ENCODE data around the gene LETM1. TPM values are rescaled to one million over a fixed set of nuclear protein-coding genes. Genes with fewer than 3 reads are reported as not detected.
A peak's percentile ranks its signal among the peaks of the same experiment; 100 is the strongest.

Gene LETM1
- total and polyA plus RNA-seq, 2 of the 13 experiments (the other 11 are each of a cell fraction or from before 2014, with no cell fraction given) = 9.7 to 41.6 TPM

GRCh38 chr4:1777822-1778641, 77.9 kb downstream of the LETM1 start (continued):
- no peak for TF ChIP-seq ZNF770 (CRISPR knock-in tag; IDR thresholded peaks at IDR 0.05)
- TF ChIP-seq CREBL2 (CRISPR knock-in tag; IDR thresholded peaks at IDR 0.05; ENCODE audit: borderline replicate concordance) = 0 out of 2 replicates have a peak, but pooled peaks have one; percentile 61
- TF ChIP-seq STAT5B (CRISPR knock-in tag; IDR thresholded peaks at IDR 0.05) = no peak
- TF ChIP-seq TFDP1 (CRISPR knock-in tag; IDR thresholded peaks at IDR 0.05; ENCODE audit: borderline replicate concordance) = no peak
- TF ChIP-seq BRD4 (CRISPR knock-in tag; IDR thresholded peaks at IDR 0.05) = peak; percentile 36; the same call in 1 of the 2 replicates
- no peak for TF ChIP-seq ZBTB37 (CRISPR knock-in tag; IDR thresholded peaks at IDR 0.05)
- TF ChIP-seq ZNF224 (CRISPR knock-in tag; IDR thresholded peaks at IDR 0.05) = no peak
- no peak for TF ChIP-seq ZNF614 (CRISPR knock-in tag; IDR thresholded peaks at IDR 0.05; ENCODE audit: borderline replicate concordance)
- no peak; the same call in 1 of the 2 replicates for TF ChIP-seq MEIS2 (CRISPR knock-in tag; IDR thresholded peaks at IDR 0.05)
- TF ChIP-seq ZNF414 (CRISPR knock-in tag; IDR thresholded peaks at IDR 0.05) = peak; percentile 58; the same call in 1 of the 2 replicates
- TF ChIP-seq ZNF766 (CRISPR knock-in tag; IDR thresholded peaks at IDR 0.05; ENCODE audit: borderline replicate concordance) = no peak
- TF ChIP-seq E2F2 (CRISPR knock-in tag; IDR thresholded peaks at IDR 0.05; ENCODE audit: borderline replicate concordance) = no peak
- no peak for TF ChIP-seq ZNF484 (CRISPR knock-in tag; IDR thresholded peaks at IDR 0.05; ENCODE audit: borderline replicate concordance, low read depth)
- no peak; the same call in 1 of the 2 replicates for TF ChIP-seq BORCS8-MEF2B (CRISPR knock-in tag; IDR thresholded peaks at IDR 0.05)
- TF ChIP-seq TERF1 (CRISPR knock-in tag; IDR thresholded peaks at IDR 0.05) = no peak
- no peak for TF ChIP-seq EED (CRISPR knock-in tag; IDR thresholded peaks at IDR 0.05)
- TF ChIP-seq TCF7 (IDR thresholded peaks at IDR 0.05; ENCODE audit: low read depth) = no peak
- no peak for TF ChIP-seq ATF4 (CRISPR knock-in tag; IDR thresholded peaks at IDR 0.05)
- TF ChIP-seq BRCA1 (CRISPR knock-in tag; IDR thresholded peaks at IDR 0.05) = no peak
